HG03135 (cell line): ENCODE results near the gene KLF9.

Experiments used
- ATAC-seq: cut with Tn5 transposase; IDR thresholded peaks from one replicate; pipeline ENCODE4 v1.9.1; 2021; ENCODE audit warnings: mild to moderate bottlenecking, moderate library complexity; ENCODE audit not compliant: unreplicated experiment

The KLF9 gene

DNA sequence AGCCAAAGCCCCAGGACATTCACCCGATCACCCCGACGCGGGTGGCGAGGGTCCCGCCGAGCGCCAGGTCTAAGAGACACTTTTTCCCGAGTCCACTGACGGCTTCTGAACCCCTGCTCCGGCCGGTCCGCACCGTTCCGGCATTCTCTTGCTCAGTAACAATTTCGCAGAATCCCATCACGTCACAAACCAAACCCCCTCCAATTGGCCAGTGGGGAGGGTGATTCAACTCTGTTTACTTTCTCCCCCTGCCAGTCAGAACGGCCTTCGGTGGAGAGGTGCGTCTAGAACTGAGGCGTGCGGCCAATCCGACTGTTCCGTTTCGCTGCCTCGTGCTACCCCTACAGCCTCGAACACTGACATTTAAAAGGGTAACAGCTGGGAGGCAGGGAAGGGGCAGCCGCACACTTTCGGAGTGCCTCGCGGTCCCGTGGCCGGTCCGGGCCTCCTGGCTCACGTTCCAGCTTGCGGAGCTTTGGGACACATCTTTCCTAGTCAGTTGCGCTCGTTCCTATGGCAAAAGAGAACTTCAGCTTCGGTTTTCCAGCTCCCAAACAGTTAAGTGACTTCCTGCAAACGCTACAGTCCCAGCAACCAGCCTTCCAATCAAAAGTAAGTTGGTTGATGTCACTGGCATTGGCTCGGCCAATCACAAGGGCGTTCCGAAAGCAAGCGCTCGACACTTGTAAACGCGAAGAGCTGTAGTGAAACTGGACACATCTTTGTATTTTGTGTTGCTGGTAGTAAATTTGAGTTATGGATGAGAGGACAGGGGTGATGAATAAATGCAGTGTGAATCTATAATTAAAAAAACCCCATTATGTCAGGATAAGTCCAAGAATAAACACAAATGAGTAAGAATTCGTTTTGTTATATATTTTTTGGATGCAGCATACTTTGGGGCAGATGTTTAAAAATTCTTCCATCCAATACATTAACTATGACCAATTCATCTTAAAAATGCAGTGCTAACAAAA, at the start of gene KLF9:
KLF9 (minus strand) TSS at position 859 of the 977 bp plus-strand sequence. CDS start 1,294 bp downstream, outside the sequence.
- ATAC-seq, result peak; percentile 76

DNA sequence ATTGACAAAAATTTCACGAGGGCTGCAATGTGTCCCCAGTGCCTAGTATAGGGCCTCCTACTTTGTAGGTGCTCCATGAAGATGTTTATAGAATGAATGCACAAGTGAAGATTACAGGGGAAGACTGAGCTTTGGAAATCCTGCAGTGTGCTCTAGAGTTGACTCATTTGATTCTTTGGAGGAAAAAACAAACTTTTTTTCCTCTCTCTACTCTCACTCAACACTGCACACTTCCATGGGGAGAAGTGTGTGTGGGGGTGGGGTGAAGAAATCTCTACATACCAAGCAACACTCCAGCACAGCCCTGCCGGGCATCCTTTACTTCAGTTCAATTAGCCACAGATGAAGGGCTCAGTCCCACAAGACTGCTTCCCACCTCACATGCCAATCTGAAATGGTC, 49.4 kb upstream of the KLF9 start:
- no peak for ATAC-seq

DNA sequence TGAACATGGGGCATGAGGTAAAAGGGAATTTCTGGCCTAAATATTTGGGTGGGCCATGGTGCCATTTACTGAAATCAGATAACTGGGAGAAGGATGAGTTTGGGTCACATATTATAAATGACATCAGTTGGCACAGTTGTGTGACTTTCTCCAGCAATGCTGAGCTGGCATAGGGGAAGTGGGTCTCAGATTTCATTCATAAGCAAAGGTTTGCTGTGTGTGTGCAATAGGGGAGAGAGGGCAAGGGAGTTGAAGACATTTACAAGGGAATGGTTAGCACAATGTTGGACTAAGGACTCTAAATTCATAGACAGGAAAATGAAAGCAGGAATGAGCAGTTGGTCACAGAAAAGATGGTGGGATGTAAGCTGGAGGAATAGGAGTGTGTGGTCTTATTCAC, 47.8 kb upstream of the KLF9 start:
- ATAC-seq, result no peak

GRCh38 chr9:70457235-70457634, 42.8 kb upstream of the KLF9 start:
- no peak for ATAC-seq

- no peak for ATAC-seq
These were observed 41.7 kb upstream of the KLF9 start for GRCh38 chr9:70455993-70456704.

DNA sequence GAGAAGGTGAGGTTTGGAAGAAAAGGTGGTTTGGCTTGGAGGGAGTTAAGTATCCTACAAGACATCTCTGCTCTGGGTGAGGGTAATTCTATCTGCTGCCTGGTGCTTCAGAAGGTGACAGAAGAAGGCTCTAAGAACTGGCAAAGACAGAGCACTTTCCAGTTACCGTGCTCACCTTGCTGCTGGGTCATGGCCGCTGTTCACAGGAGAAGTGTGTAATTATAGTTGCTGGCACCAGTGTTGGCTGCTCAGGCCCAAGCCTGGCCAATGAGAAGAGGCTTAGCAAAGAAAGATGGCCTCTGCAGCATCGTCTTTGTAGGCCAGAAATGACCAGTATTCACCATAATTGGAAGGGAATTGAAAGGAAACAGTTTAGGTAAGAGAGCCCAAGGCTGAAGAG, 37.9 kb upstream of the KLF9 start:
- ATAC-seq, result no peak

DNA sequence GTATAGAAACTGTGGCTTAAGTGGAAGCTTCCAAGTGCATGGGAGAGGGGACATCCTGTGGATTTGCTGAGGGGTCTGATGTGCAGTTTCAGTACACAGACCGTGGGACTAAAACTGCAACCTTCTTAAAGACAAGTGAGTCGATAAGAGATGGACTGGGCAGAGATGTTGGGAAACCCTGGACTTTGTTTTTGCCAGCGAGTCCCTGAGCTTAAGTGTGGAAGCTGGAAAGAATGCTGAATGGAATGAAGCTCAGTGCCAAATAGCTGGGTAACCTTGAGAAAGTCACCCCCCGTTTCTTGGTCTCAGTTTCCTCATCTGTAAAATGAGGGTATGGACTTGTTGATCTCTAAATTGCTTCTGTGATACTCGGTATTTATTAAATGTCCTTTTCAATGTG, 37.3 kb upstream of the KLF9 start:
- ATAC-seq, result no peak

GRCh38 chr9:70450738-70451137, 36.3 kb upstream of the KLF9 start:
- no peak for ATAC-seq

- no peak for ATAC-seq
These were observed 35.0 kb upstream of the KLF9 start for GRCh38 chr9:70449461-70449860.

DNA sequence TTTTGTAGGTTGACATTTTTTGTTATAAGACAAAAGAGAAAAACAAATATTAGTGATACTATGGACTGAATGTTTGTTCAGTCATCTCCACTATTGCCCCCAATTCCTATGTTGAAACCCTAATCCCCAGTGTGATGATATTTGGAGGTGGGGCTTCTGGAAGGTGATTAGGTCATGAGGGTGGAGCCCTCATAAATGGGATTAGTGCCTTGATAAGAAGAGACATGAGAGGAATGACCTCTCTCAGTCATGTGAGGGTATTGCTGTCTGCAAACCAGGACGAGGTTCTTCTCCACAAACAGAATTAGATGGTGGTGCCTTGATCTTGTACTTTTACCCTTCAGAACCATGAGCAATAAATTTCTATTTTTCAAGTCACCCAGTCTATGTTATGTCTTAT, 34.5 kb upstream of the KLF9 start:
- ATAC-seq, result no peak

- no peak for ATAC-seq
These were observed 30.4 kb upstream of the KLF9 start for GRCh38 chr9:70444904-70445303.

- no peak for ATAC-seq
These were observed 27.9 kb upstream of the KLF9 start for GRCh38 chr9:70442328-70442848.

DNA sequence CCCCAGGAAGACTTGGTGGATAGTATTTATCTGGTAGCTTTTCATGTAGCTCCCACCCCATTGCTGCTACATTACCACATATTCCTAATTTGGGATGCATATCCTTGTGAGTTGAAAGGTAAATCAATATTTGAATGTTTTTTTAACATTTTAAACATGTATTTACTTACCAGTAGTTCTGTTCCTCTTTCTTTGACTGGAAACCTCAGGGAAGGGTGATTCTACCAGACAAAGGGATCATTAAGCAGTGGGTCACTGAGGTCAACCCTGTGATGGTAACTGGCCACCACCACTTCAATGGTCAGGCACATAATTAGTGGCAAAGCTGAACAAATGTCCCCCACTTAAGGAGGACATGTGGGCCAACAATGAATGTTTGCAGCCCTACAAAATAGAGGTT, 27.2 kb upstream of the KLF9 start:
- no peak for ATAC-seq

DNA sequence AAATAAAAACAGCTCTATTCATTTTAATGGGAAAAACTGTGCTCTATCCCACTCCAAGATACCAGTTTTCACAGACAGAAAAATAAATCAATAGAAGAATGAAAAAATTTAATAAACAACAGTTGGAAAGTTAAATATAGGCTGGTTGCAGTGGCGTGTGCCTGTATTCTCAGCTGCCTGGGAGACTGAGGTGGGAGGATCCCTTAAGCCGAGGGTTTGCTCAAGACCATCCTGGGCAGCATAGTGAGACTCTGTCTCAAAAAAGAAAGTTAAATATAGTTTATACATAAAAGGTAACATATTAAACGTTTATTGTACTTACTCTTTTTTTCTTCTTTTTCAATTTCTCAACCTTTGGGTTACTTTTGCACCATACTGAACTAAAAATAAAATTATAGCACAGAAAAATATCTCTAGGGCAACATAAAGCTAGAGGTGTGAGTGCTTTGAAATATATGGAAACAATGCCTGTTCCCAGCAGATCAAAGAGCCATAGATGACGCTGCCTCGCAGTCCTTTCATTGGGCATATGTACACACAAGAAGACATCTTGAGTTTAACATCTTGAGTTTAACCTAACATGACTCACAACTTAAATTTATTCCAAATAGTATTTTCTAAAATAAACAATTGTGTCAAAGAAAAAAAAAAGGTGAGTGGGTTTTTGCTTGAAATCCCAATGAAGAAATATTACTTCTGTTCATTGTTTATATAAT, 25.7 kb upstream of the KLF9 start:
- no peak for ATAC-seq

DNA sequence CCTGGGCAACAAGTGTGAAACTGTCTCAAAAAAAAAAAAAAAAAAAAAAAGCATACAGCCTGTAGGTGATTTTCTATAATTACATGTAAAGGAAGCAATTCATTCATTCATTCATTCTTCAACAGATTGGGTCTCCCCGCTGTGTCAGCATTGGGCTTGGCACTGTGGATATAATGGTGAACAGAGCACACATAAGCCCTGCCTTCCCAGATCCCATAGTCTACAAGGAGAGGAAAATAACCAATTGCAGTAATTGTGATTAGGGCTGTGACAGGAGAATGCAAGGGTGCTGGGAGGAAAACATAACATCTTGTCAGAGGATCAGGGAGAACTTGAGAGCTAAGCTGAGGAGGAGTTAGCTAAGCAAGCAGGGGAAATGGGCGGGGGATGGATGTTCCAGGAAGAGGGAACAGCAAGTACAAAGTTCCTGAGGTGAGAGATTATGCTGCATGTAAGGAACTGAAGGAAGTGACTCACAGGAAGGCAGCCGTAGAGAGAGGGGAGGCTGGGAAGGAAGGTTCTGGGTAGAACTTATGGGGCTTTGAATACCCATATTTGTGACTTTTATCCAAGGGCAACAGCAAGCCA, 24.0 kb upstream of the KLF9 start:
- no peak for ATAC-seq

DNA sequence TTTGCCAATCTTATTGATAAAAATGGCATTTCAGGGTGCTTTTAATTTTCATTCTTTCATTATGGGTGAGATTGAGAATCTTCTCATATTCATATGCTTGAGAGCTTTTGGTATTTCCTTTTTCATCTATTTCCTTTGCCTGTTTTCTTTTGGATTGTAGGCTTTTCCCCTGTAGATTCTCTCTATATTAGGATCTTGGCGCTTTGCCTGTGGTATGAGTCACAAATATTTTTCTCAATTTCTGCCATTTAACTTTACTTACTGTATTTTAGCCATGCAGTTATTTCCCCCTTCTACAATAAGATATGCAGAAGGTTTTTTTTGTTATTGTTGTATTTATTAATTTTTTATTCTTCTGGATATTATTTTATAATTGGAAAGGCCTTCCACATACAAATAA, 21.5 kb upstream of the KLF9 start:
- no peak for ATAC-seq

DNA sequence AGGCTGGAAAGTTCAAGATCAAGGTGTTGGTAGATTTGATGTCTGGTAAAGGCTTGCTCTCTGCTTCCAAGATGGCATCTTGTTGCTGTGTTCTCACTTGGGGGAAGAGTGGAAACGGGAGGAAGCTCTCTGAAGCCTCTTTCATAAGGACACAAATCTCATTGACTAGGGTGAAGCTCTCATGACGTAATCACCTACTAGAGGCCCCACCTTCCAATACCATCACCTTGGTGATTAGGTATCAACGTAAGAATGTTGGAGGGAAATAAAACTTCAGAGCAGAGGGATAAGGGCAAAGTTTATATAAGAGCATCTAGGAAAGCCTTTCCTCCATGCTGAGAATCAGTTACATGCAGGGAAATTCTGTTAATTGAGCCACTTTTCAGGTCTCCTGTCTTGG, 15.4 kb upstream of the KLF9 start:
- no peak for ATAC-seq

GRCh38 chr9:70428781-70429180, 14.3 kb upstream of the KLF9 start:
- no peak for ATAC-seq

DNA sequence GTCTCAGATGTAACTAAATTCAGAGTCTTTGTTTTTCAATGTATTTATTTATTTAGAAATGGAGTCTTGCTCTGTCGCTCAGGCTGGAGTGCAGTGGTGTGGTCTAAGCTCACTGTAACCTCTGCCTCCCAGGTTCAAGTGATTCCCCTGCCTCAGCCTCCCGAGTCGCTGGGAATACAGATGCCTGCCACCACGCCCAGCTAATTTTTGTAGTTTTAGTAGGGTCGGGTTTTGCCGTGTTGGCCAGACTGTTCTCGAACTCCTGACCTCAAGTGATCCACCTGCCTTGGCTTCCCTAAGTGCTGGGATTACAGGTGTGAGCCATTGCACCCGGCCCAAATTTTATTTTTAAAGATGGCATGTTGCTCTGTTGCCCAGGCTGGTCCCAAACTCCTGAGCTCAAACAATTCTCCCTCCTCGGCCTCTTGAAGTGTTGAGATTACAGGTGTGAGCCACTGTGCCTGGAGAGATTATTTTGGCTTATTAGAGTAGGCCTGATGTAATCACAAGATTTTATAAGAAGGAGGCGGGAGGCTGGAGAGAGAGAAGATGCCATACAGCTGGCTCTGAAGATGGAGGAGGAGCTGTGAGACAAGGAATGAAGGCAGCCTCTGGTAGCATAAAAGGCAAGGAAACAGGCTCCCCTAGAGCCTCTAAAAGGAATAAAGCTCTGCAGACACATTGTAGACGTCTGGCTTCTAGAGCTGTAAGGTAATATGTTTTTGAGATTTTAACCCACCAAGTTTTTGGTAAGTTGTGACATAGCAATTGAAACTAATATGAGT, 12.9 kb upstream of the KLF9 start:
- ATAC-seq, result no peak

DNA sequence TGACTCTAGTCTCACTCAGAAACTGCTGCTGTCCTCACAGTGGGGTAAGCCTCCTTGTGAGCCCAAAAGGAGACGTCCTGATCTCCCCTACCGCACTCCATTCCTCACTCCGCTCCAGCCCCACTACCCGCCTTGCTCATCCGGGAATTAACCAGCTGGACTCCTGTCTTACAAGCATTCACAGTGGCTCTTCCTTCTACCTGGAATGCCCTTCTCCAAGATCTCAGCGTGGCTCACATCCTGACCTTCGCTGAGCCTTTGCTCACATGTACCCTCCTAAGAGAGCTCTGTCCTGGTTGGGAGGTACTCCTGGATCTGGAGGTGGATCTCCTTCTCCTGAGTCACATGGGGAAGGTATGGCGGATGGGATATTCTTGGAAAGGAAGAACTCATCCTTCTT, 10.7 kb upstream of the KLF9 start:
- no peak for ATAC-seq
